Spleen (tissue), 11 donors: ENCODE data around the gene GPR176. TPM values are rescaled to one million over a fixed set of nuclear protein-coding genes. Genes with fewer than 3 reads are reported as not detected.

Source experiments
- DNase-seq: peaks from one replicate; pipeline ENCODE4 v3.0.0-alpha.2; 2020
- H3K27ac ChIP-seq, 8 donors: fragments of 200-600 bp; sonication (generic) in 7 of 8; 1 replicate in 4 of 8; 2 replicates in 4 of 8; pipeline versions ENCODE4 v1.5.0 to v1.8.0; 2016 to 2021; ENCODE audit warnings: inconsistent platforms in 4 of 8, mild to moderate bottlenecking in 4 of 8, moderate library complexity in 1 of 8
- H3K27me3 ChIP-seq, 7 donors: fragments of 200-600 bp; sonication (generic) in 6 of 7; replicated peaks in 1 of 7; 1 replicate in 4 of 7; 2 replicates in 3 of 7; pipeline versions ENCODE4 v1.5.0 to v1.8.0; 2016 to 2021; ENCODE audit warnings: inconsistent platforms in 3 of 7, mild to moderate bottlenecking in 1 of 7
- H3K36me3 ChIP-seq, 6 donors: fragments of 200-600 bp; sonication (generic) in 5 of 6; 1 replicate in 4 of 6; 2 replicates in 2 of 6; pipeline versions ENCODE4 v1.5.0 to v1.8.0; 2016 to 2021; ENCODE audit warnings: inconsistent platforms in 2 of 6
- H3K4me1 ChIP-seq, 6 donors: fragments of 200-600 bp; sonication (generic) in 5 of 6; 1 replicate in 3 of 6; 2 replicates in 3 of 6; pipeline versions ENCODE4 v1.5.0 to v1.8.0; 2016 to 2021; ENCODE audit warnings: inconsistent platforms in 3 of 6
- H3K4me3 ChIP-seq, 8 donors: fragments of 200-600 bp; sonication (generic) in 7 of 8; 1 replicate in 4 of 8; 2 replicates in 4 of 8; pipeline versions ENCODE4 v1.5.0 to v1.8.0; 2016 to 2021; ENCODE audit warnings: inconsistent platforms in 4 of 8, mild to moderate bottlenecking in 4 of 8, moderate library complexity in 2 of 8
- H3K9me3 ChIP-seq, 8 donors: fragments of 200-600 bp; sonication (generic) in 7 of 8; 1 replicate in 4 of 8; 2 replicates in 4 of 8; pipeline versions ENCODE4 v1.5.0 to v1.8.0; 2016 to 2021; ENCODE audit warnings: inconsistent platforms in 4 of 8
- POLR2A ChIP-seq, 3 donors: fragments of 450-650 bp; IDR thresholded peaks; one replicate each; pipeline ENCODE4 v1.5.1; 2017; ENCODE audit warnings: antibody characterized with exemption in 3 of 3, mild to moderate bottlenecking in 1 of 3
- POLR2AphosphoS5 ChIP-seq, 3 donors: sonication (generic); formaldehyde crosslinking; IDR thresholded peaks; one replicate each; pipeline ENCODE4 v1.5.1; 2017; ENCODE audit warnings: antibody characterized with exemption in 3 of 3
- WGBS, 5 donors: extraction: QIAGEN DNeasy Blood & Tissue Kit in 3 of 5; methylation state at CpG; one replicate each; pipeline versions ENCODE4 v1.1.5 to v1.1.7; 2013 to 2018; 5-methylcytosine and 5-hydroxymethylcytosine counted together
- intact Hi-C: fragments of 100-400 bp; cut with DNase I; formaldehyde crosslinking; loops from one replicate; pipeline ENCODE4 v1.15.0; 2023; ENCODE audit warnings: low total_unique reads
- polyA plus RNA-seq, 3 donors: library from polyadenylated mRNA; stranded (reverse); fragments of 200-250 nt; gene quantifications; one replicate each; pipeline ENCODE4 v1.2.1, GENCODE V29; 2013
- total RNA-seq, 7 donors: library from RNA; depleted of rRNA in 3 of 7; stranded (reverse); fragments of >200 nt in 3 of 7; fragmentation: NEBNext Ultra II Directional in 4 of 7; extraction: Animal tissue kit (Norgen Biotek cat#: 25700) in 4 of 7; gene quantifications; one replicate each; pipeline versions ENCODE4 v1.1.0 to v1.2.1, GENCODE V29; 2016 to 2021
- TF ChIP-seq, protein P1 (sequence below), 11 experiments: fragments of 200-600 bp in 7 of 11; fragments of 450-650 bp in 4 of 11; sonication (generic) in 4 of 11; IDR thresholded peaks in 8 of 11; conservative IDR thresholded peaks in 3 of 11; 1 replicate in 7 of 11; 2 replicates in 4 of 11; pipeline versions ENCODE4 v1.4.0 to v1.8.0; 2016 to 2021; ENCODE audit warnings: antibody characterized with exemption in 11 of 11, inconsistent platforms in 4 of 11, mild to moderate bottlenecking in 1 of 11
- donor health status: healthy with polysubstance abuse.
- donor health status: DM: no; HTN: no; CAD: no; lungs with moderate emphysema.
- donor health status: DM: no; HTN: no; CAD: no.
- donor health status: Bipolar disorder and iron deficiency.
- donor health status: healthy.
- donor health status: DM: no; HTN: no; CAD: no.
- donor health status: DM: yes; HTN: yes; CAD: no.

The GPR176 gene
- total and polyA plus RNA-seq, 10 donors, result 2.7 to 12.8 (median 5.1) TPM

DNA sequence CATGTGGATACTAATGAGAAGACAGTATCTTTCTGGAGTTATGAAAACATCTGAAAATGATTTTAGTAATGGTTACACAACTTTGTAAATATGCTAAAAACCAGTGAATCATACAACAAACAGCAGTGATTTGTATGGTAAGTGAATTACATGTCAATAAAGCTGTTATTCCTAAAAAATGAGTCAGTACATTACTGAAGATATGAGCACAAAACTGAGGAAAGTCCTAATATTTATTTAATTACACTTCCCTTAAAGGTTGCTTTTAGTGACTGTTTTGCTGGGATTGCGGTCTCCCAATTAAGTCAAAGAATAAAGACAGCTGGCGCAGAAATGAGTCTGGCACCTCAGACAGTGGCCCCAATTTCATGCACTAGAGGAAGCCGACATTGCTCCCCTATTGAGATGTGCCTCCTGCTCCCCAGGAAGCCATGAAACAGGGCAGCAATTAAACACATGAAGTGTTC lies 86.5 kb downstream of the GPR176 start:
- Histone ChIP-seq H3K9me3 (no peaks in the 10 kb centered on the region), H3K27me3 (no peaks in the 10 kb centered on the region), H3K4me1 (no peaks in the 10 kb centered on the region), H3K4me3 (no peak overlapping the region), H3K36me3 (no peaks in the 10 kb centered on the region), H3K27ac (no peak overlapping the region)
- WGBS, 5 donors, result 89 to 98% (median 93%) methylated on average over 3 of the region's 3 CpGs
- TF ChIP-seq POLR2A (IDR thresholded peaks at IDR 0.05) (no peak), POLR2AphosphoS5 (IDR thresholded peaks at IDR 0.05) (no peak)
- TF ChIP-seq, protein P1, sequence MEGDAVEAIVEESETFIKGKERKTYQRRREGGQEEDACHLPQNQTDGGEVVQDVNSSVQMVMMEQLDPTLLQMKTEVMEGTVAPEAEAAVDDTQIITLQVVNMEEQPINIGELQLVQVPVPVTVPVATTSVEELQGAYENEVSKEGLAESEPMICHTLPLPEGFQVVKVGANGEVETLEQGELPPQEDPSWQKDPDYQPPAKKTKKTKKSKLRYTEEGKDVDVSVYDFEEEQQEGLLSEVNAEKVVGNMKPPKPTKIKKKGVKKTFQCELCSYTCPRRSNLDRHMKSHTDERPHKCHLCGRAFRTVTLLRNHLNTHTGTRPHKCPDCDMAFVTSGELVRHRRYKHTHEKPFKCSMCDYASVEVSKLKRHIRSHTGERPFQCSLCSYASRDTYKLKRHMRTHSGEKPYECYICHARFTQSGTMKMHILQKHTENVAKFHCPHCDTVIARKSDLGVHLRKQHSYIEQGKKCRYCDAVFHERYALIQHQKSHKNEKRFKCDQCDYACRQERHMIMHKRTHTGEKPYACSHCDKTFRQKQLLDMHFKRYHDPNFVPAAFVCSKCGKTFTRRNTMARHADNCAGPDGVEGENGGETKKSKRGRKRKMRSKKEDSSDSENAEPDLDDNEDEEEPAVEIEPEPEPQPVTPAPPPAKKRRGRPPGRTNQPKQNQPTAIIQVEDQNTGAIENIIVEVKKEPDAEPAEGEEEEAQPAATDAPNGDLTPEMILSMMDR (IDR thresholded peaks at IDR 0.05 in 8 of 11, conservative IDR thresholded peaks at IDR 0.05 in 3 of 11), result no peak
- no peak for DNase-seq
- intact Hi-C loops, result no loop called here

DNA sequence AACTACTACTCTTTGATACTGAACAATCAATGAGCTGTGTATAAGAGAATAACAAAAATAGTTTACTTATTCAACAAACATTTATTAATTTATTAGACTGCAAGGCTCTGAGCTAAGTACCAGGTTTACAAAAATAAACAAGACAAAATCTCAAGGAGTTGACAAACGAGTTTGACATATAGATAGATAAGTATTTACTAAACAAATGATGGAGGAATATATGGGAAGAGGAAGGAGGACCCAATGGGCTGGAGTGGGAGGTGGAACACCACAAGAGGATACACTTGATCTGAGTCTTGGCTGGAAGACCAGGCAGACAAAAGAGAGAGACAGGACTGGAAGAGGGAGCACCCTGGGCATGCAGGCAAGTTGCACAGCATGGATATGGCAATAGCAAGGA lies 89.9 kb downstream of the GPR176 start:
- Histone ChIP-seq H3K27me3 (peaks cover 0 to 7% (median 0%) of the 10 kb centered on the region in 7 donors), H3K9me3 (no peaks in the 10 kb centered on the region), H3K27ac (no peak overlapping the region), H3K4me1 (no peaks in the 10 kb centered on the region), H3K4me3 (no peak overlapping the region), H3K36me3 (no peaks in the 10 kb centered on the region)
- no peak for DNase-seq
- TF ChIP-seq, protein P1 (IDR thresholded peaks at IDR 0.05 in 8 of 11, conservative IDR thresholded peaks at IDR 0.05 in 3 of 11), result no peak
- TF ChIP-seq POLR2AphosphoS5 (IDR thresholded peaks at IDR 0.05), result no peak
- TF ChIP-seq POLR2A (IDR thresholded peaks at IDR 0.05), result no peak
- 35 to 59% (median 42%) methylated on average over 1 of the region's 1 CpG for WGBS, 5 donors
- intact Hi-C loops, result no loop called here

DNA sequence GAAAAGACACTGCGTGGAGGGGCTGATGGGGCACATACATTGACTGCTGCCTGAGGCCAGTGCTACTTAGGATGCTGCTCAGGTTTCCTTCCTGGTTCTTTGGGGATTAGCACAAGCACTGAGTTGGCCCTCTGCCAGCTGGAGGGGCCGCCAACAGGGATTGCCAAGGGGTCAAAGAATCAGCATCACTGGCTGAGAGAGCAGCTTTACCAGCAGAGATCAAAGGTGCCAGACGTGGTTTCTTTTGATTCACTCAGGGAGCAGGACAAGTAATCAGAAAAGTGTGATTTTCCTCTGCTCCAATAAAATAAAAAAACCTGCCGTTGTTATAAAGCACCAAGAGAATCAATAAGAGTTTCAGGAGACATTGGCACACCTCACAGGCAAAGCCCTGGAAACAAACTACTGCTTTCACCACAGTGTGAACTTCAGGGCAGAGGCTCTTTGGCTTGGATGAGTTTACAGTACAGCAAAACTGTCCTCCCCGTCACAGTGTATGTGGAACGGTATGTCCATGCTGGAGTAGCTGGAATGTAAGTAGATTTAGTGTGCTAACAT lies 91.6 kb downstream of the GPR176 start:
- Histone ChIP-seq H3K27ac (no peak overlapping the region), H3K36me3 (no peaks in the 10 kb centered on the region), H3K4me1 (no peaks in the 10 kb centered on the region), H3K9me3 (no peaks in the 10 kb centered on the region), H3K4me3 (no peak overlapping the region), H3K27me3 (peaks cover 0 to 7% (median 0%) of the 10 kb centered on the region in 7 donors)
- intact Hi-C loops, result no loop called here
- TF ChIP-seq, protein P1 (IDR thresholded peaks at IDR 0.05 in 8 of 11, conservative IDR thresholded peaks at IDR 0.05 in 3 of 11), result no peak
- TF ChIP-seq POLR2A (IDR thresholded peaks at IDR 0.05) (no peak), POLR2AphosphoS5 (IDR thresholded peaks at IDR 0.05) (no peak)
- DNase-seq, result no peak
- WGBS, 5 donors, result 70 to 78% (median 74%) methylated on average over 6 of the region's 6 CpGs

DNA sequence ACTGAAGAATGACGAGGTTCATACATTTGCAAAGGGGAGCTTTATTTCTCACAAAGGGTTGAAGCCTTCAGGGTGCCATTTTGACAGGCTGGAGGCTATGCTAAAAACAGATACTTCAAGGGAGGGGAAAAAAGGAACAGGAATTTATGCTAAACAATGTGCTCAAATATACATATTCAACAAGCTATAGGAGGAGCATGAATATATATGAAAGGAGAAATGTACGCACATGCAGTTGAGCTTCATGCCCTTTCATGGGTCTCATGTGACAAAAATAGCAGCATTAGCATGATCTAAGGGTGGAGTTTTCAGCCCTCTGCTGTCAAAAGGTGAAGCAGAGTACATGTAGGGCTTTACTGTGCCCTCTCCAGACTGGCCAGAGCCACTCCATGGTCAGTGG lies 93.1 kb downstream of the GPR176 start:
- no peaks in the 10 kb centered on the region for H3K36me3 ChIP-seq
- H3K4me1 ChIP-seq, result no peaks in the 10 kb centered on the region
- no peak overlapping the region for H3K27ac ChIP-seq
- peaks cover 0 to 7% (median 0%) of the 10 kb centered on the region in 7 donors for H3K27me3 ChIP-seq
- no peak for DNase-seq
- WGBS, 5 donors, result 87 to 99% (median 95%) methylated on average over 2 of the region's 2 CpGs
- TF ChIP-seq POLR2A (IDR thresholded peaks at IDR 0.05) (no peak), POLR2AphosphoS5 (IDR thresholded peaks at IDR 0.05) (no peak)
- TF ChIP-seq, protein P1 (IDR thresholded peaks at IDR 0.05 in 8 of 11, conservative IDR thresholded peaks at IDR 0.05 in 3 of 11), result no peak
- no peaks in the 10 kb centered on the region for H3K9me3 ChIP-seq
- intact Hi-C loops, result no loop called here
- no peak overlapping the region for H3K4me3 ChIP-seq
